GM12872 (cell line): ENCODE results near the gene MRO.

Experiments
- TF ChIP-seq, protein P1 (sequence below): IDR thresholded peaks from 3 replicates; pipeline ENCODE4 v1.5.1; 2011; ENCODE audit warnings: low read depth, mild to moderate bottlenecking, low read length, moderate library complexity; ENCODE audit not compliant: insufficient read depth

Gene MRO

DNA sequence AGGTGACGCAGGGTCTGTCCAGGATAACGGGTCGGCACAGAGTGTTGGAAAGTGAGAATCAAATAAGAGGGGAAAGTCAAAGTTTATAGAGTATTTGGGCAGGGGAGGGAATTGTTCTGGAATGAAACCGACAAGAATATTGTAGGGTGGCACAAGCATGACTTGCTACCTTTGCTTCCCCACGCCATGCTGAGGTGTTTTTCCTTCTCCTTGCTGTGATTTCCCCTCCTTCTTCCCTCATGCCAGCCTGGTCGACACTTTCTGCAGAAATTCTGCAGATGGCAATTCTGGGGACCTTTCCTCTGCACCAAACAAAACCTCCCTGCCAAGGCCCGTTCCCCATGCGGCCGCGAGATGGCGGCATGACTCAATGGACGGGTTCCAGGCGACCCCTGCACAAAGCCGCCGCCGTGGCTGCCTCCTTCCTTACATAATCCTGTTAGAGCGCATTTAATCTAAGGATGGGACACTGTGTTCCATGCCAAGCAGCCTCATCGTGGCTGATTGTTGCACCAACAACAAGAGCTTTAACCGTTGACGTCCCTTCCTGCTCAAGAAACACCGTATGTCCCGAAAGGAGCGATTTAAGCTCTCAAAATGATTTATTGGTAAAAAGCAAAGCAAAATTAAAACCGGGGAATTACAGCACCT is at the start of gene MRO:
Gene MRO, minus strand, starts transcription at position 289 of the 651 bp plus-strand sequence. CDS start 10,616 bp downstream, outside the sequence.
- TF ChIP-seq, protein P1, sequence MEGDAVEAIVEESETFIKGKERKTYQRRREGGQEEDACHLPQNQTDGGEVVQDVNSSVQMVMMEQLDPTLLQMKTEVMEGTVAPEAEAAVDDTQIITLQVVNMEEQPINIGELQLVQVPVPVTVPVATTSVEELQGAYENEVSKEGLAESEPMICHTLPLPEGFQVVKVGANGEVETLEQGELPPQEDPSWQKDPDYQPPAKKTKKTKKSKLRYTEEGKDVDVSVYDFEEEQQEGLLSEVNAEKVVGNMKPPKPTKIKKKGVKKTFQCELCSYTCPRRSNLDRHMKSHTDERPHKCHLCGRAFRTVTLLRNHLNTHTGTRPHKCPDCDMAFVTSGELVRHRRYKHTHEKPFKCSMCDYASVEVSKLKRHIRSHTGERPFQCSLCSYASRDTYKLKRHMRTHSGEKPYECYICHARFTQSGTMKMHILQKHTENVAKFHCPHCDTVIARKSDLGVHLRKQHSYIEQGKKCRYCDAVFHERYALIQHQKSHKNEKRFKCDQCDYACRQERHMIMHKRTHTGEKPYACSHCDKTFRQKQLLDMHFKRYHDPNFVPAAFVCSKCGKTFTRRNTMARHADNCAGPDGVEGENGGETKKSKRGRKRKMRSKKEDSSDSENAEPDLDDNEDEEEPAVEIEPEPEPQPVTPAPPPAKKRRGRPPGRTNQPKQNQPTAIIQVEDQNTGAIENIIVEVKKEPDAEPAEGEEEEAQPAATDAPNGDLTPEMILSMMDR: peak; percentile 93

DNA sequence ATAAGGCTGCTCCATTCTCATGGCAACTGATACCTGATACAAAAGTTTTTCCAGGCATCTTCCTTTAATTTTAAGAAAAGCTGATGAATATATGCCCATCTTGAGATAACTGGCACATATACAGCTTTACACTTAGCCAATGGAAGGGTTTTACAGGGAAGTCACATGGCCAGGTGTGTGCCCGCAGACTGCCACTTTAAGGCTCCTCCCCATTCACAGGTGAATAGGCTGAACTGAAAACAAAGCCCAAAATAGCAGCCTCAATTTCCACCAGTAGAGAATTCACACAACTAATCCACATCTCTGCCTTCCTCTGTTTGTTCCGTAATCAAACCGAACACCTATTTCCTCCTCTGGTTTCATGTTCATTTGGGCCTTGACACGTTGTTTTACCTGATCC is 49.3 kb upstream of the MRO start:
- TF ChIP-seq, protein P1: no peak

DNA sequence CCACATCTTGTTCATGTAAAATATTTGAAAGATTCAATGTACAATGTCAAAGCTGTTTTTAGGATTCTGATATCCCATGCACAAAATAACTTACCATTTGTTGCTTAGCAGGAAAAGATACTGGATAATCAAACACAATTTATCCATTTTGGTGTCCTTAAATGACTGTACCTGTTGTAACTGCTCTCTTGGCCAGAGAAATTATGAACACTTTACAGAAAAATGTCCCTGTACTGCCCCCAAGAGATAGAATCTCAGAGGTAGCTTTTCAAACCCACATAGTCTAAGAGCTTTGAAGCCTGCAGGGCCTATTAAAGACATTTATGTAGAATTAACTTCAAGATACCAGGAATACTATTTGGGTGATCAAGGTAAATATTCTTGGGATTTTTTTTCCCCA is 46.9 kb upstream of the MRO start:
- TF ChIP-seq, protein P1: no peak

DNA sequence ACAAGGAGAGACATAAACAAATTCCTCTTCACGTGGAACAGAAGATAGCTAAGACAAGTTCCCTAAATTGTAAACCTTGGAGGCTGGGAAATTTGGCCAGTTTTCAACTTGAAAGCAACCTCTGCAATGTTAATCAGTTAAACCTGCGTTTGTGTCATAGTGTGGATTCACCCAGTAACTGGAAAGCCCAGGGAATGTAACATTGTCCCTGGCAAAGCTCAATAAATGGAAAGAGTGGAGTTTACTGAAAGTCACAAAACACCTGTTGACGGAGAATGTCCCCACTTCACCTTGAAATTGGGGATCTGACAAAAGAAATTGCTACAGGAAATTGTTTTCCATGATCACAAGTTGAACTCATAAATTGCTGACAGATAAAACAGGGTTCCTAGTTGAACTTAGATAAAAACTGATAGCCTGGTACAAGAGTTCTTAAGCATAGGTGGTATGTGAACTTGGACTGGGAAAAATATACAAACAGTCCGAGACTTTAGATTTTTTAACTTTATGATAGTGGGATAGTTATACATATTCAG is 44.1 kb upstream of the MRO start:
- TF ChIP-seq, protein P1: no peak

DNA sequence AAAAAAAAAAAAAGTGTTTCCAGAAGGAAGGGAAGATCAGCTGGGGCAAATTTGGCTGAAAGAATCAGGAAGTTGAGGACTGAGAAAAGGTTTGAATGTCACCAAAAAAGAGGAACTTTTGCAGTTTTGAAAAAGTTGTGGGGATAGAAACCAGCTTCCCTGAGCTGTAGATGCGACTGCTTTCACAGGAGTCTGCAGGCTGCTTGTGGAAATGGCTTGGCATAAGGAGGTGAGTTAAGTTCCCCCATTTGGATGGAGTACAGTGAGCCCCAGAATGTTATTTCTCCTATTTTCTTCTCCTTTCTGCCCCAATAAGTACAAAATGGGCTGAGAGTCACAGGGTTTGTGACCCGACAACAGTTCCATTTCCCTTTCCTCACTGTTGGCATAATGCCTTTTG is 42.6 kb upstream of the MRO start:
- TF ChIP-seq, protein P1: no peak

- TF ChIP-seq, protein P1: no peak
These were observed 41.8 kb upstream of the MRO start for GRCh38 chr18:50861617-50862016.

DNA sequence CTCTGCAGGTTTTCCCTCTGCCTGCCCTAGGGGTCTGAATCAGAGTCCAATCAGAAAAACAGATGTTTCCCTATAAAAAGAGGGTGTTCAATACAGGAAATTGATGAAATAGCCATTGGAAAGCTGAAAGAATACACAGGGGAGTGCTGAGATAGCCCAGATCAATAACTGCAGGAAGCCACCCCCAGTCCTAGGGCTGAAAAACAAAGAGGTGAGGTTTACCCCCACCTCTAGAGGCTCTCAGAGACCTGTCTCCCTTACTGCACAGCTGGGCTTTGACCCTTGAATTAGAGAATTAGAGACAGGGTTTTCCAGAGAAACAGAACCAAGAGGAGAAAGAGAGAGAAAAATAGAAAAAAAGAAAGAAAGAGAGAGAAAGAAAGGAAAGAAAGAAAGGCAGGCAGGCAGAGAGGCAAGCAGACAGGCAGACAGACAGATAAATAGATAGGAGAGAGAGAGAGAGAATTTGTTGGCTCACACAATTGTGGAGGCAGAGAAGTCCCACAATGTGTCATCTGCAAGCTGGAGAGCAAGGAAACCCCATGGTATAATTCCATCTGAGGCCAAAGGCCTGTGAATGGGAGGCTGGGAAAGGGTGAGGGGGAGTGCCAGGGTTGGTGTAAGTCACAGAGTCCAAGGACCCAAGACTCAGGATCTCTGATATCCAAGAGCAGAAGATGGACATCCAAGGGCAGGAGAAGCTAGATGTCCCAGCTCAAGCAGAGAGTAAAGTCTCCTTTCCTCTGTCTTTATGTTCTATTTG is 40.2 kb upstream of the MRO start:
- TF ChIP-seq, protein P1: no peak
